ENCODE data around the gene CLRN3. TPM values are rescaled to one million over a fixed set of nuclear protein-coding genes. Genes with fewer than 3 reads are reported as not detected.

CLRN3 gene
- polyA plus RNA-seq, 3 donors, result 18.4 to 22.8 (median 21.4) TPM

- no peak for DNase-seq (ENCODE audit: low read depth in 3 of 3, low spot score in 2 of 3)
Observed at GRCh38 chr10:127851661-127852194, 41.0 kb downstream of the CLRN3 start.

GRCh38 chr10:127850944-127851343 lies 41.8 kb downstream of the CLRN3 start:
- DNase-seq (ENCODE audit: low read depth in 3 of 3, low spot score in 2 of 3), result no peak

GRCh38 chr10:127849921-127850320 lies 42.8 kb downstream of the CLRN3 start:
- no peak for DNase-seq (ENCODE audit: low read depth in 3 of 3, low spot score in 2 of 3)

GRCh38 chr10:127849224-127849623 lies 43.5 kb downstream of the CLRN3 start:
- DNase-seq (ENCODE audit: low read depth in 3 of 3, low spot score in 2 of 3), result no peak

GRCh38 chr10:127848226-127848625 lies 44.5 kb downstream of the CLRN3 start:
- DNase-seq (ENCODE audit: low read depth in 3 of 3, low spot score in 2 of 3), result no peak

- no peak for DNase-seq (ENCODE audit: low read depth in 3 of 3, low spot score in 2 of 3)
Observed at GRCh38 chr10:127845756-127846155, 47.0 kb downstream of the CLRN3 start.

GRCh38 chr10:127840884-127841283 lies 51.9 kb downstream of the CLRN3 start:
- DNase-seq (ENCODE audit: low read depth in 3 of 3, low spot score in 2 of 3), result no peak

GRCh38 chr10:127836966-127837365 lies 55.8 kb downstream of the CLRN3 start:
- no peak for DNase-seq (ENCODE audit: low read depth in 3 of 3, low spot score in 2 of 3)

- no peak for DNase-seq (ENCODE audit: low read depth in 3 of 3, low spot score in 2 of 3)
Observed at GRCh38 chr10:127836176-127836575, 56.6 kb downstream of the CLRN3 start.

GRCh38 chr10:127834791-127835190 lies 58.0 kb downstream of the CLRN3 start:
- no peak for DNase-seq (ENCODE audit: low read depth in 3 of 3, low spot score in 2 of 3)

GRCh38 chr10:127834221-127834620 lies 58.5 kb downstream of the CLRN3 start:
- no peak for DNase-seq (ENCODE audit: low read depth in 3 of 3, low spot score in 2 of 3)

GRCh38 chr10:127833804-127834203 lies 58.9 kb downstream of the CLRN3 start:
- no peak for DNase-seq (ENCODE audit: low read depth in 3 of 3, low spot score in 2 of 3)

GRCh38 chr10:127832501-127832900 lies 60.2 kb downstream of the CLRN3 start:
- peak in 1 of 3 donors; percentile 58 for DNase-seq (ENCODE audit: low read depth in 3 of 3, low spot score in 2 of 3)

GRCh38 chr10:127830414-127830813 lies 62.3 kb downstream of the CLRN3 start:
- no peak for DNase-seq (ENCODE audit: low read depth in 3 of 3, low spot score in 2 of 3)

Other genes starting within 250 kb of the CLRN3 start
- gene FOXI2, start 155.8 kb downstream of the CLRN3 start, polyA plus RNA-seq (ENCODE audit: insufficient read length in 3 of 3), result 1 to 10 TPM; 1.5 to 1.8 (median 1.7) TPM
- gene PTPRE, start 14.2 kb upstream of the CLRN3 start, polyA plus RNA-seq (ENCODE audit: insufficient read length in 3 of 3), result 1 to 10 TPM; 5.6 to 6.1 (median 6.0) TPM
- 10 to 100 TPM; 47.5 to 58.4 (median 49.6) TPM for gene MKI67, start 233.5 kb upstream of the CLRN3 start, polyA plus RNA-seq (ENCODE audit: insufficient read length in 3 of 3)